GM19452 (cell line): ENCODE measurements around the gene TNRC6B.
"Not testable (repeated sequence)": the region's sequence is repeated elsewhere in the genome, so short reads cannot be mapped to it uniquely, and the experiment has no call there.

ENCODE experiments used
- ATAC-seq: cut with Tn5 transposase; IDR thresholded peaks from one replicate; pipeline ENCODE4 v1.9.1; 2021; ENCODE audit not compliant: unreplicated experiment

TNRC6B gene, protein sequence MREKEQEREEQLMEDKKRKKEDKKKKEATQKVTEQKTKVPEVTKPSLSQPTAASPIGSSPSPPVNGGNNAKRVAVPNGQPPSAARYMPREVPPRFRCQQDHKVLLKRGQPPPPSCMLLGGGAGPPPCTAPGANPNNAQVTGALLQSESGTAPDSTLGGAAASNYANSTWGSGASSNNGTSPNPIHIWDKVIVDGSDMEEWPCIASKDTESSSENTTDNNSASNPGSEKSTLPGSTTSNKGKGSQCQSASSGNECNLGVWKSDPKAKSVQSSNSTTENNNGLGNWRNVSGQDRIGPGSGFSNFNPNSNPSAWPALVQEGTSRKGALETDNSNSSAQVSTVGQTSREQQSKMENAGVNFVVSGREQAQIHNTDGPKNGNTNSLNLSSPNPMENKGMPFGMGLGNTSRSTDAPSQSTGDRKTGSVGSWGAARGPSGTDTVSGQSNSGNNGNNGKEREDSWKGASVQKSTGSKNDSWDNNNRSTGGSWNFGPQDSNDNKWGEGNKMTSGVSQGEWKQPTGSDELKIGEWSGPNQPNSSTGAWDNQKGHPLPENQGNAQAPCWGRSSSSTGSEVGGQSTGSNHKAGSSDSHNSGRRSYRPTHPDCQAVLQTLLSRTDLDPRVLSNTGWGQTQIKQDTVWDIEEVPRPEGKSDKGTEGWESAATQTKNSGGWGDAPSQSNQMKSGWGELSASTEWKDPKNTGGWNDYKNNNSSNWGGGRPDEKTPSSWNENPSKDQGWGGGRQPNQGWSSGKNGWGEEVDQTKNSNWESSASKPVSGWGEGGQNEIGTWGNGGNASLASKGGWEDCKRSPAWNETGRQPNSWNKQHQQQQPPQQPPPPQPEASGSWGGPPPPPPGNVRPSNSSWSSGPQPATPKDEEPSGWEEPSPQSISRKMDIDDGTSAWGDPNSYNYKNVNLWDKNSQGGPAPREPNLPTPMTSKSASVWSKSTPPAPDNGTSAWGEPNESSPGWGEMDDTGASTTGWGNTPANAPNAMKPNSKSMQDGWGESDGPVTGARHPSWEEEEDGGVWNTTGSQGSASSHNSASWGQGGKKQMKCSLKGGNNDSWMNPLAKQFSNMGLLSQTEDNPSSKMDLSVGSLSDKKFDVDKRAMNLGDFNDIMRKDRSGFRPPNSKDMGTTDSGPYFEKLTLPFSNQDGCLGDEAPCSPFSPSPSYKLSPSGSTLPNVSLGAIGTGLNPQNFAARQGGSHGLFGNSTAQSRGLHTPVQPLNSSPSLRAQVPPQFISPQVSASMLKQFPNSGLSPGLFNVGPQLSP (N-terminal part only)

DNA sequence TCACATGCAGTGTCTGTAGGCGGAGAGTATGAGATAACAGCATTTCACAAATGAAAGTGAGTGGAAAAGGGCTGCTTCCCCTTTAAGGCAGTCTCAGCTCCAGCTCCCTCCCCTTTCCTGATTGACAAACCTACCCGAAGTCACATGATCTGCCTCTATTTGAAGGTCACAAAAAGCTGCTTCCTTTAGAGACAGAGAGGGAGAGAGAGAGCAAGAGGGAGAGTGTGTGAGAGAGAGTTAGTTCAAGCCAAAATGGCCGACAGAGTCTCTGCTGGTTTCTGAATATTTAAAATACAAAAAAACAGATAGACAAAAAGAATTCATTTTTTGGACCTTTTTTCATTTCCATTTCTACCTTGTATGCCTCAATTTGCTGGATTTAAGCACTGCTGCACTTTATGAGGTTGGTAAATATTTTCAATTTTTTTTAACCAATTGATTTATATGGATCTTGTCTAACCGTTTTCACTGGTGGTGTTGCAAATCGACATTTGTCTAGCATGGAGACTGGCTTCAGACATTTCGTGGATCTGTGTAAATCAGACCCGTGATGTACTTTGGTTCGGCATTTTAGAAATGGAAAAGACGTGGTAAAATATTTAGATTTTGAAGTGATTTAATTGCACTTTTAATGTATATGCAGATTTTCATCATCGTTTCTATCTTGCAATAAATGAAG lies at the start of gene TNRC6B:
TSS of gene TNRC6B (plus strand) at position 188 of the 679 bp plus-strand sequence. CDS start at position 399, 211 bp downstream.
- ATAC-seq: peak; percentile 90

DNA sequence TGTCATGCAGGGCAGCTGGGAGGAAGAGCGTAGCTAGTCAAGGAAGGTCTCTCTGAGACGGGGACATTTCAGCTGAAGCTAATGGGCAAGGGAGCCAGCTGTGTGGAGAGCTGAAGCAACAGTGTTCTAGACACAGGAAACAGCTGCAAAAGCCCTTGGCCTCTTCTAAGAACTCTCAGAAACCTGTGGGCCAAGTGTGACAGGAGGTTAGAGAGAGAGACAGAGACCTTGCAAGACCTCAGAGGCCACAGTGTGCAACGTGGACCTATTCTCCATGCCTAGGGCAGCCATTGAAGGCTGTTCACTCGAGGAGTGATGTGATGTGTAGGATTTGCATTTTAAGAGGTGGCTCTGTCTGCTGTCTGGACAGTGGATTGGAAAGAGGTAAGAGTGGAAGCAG lies 48.7 kb upstream of the TNRC6B start:
- ATAC-seq: no peak

- no peak for ATAC-seq
Measured at GRCh38 chr22:40137132-40137531, 40.6 kb upstream of the TNRC6B start.

DNA sequence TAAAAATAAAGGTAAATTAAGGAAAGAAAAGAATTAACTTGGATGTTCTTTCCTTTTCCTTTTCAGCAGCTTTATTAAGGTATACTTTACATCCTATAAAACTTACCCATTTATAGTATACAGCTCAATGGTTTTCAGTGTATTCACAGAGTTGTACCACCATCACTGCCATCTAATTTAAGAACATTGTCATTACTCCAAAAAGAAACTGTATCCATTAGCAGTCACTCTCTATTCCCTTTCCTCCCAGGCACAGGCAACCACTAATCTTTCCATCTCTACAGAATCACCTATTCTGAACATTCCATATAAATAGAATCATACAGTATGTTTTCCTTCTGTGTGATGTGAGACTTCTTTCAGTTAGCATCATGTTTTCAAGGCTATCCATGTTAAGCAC lies 38.9 kb upstream of the TNRC6B start:
- ATAC-seq: no peak

DNA sequence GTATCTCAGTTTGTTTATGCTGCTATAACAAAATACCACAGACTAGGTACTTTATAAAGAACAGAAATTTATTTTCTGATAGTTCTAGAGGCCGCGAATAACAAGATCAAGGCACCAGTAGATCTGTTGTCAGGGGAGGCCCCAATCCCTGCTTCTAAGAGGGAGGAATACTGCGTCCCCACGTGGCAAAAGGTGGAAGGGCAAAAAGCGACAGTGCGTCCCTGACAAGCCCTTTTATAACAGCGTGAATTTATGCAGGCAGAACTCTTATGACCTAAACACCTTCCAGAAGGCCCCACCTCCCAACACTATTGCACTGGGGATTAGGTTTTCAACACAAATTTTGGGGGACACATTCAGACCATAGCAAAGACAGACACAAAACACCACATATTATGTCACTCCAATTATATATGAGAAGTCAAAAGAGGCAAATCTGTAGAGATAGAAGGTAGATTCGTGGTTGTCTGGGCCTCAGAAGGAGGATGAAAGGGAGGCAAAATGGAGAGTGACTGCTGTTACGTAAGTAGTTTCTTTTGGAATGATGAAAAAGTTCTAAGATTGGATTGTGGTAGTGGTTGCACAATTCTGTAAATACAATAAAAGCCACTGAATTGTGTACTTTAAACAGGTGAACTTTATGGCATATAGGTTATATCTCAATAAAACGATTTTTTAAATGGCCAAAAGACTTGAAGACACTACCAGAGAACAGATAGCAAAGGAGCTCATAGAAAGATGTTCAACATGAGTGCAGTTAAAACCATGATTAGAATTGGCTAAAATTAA lies 30.1 kb upstream of the TNRC6B start:
- ATAC-seq: no peak

DNA sequence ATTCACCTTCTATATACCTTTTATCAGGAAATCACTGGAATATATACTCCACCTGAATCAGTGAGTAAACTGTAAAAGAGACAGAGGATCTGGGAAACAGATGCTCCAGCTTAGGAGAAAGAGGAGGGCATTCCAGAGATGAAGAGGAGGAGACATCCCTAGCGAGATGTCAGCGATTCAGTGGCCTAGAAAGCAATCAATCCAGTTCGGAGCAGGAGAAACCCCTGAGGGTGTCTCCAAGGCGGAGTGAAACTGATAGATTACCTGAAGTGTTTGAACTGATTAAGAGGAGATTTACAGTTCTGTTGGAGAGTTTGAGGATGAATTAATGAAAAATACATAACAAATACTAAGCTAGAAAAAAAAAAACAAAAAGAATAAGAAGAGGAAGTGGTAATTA lies 24.5 kb upstream of the TNRC6B start:
- no peak for ATAC-seq

GRCh38 chr22:40153705-40154104 lies 24.0 kb upstream of the TNRC6B start:
- no peak for ATAC-seq

GRCh38 chr22:40156001-40156516 lies 21.7 kb upstream of the TNRC6B start:
- no peak for ATAC-seq

DNA sequence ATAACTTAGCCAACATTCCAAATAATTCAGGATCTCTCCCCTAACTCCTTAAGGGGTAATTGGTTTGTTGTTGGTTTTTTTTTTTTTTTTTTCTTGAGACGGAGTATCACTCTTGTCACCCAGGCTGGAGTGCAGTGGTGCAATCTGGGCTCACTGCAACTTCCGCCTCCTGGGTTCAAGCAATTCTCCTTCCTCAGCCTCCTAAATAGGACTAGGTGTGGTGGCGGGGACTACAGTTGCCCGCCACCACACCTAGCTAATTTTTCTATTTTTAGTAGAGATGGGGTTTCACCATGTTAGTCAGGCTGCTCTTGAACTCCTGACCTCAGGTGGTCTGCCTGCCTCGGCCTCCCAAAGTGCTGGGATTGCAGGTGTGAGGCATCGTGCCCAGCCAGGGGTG lies 21.0 kb upstream of the TNRC6B start:
- not testable (repeated sequence) for ATAC-seq

GRCh38 chr22:40157330-40157945 lies 20.3 kb upstream of the TNRC6B start:
- ATAC-seq: no peak

DNA sequence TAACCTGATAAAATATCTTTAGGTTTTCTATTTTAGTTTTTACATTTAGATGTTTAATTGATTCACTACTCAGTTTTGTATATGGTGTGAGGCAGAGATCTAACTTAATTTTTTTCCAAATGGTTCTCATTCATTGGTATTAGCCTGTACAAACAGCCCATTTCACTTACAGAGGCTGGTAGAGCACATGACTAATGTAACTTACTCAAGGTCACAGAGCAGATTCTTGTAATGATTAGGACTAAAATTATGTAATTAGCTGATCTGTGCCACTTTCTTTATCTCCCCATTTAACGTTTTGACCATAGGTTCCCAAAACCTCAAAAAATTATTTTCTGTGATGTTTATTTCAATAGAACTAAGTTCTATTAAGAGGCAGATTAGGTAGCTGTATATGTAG lies 16.5 kb upstream of the TNRC6B start:
- no peak for ATAC-seq

GRCh38 chr22:40165537-40165936 lies 12.2 kb upstream of the TNRC6B start:
- not testable (repeated sequence) for ATAC-seq

DNA sequence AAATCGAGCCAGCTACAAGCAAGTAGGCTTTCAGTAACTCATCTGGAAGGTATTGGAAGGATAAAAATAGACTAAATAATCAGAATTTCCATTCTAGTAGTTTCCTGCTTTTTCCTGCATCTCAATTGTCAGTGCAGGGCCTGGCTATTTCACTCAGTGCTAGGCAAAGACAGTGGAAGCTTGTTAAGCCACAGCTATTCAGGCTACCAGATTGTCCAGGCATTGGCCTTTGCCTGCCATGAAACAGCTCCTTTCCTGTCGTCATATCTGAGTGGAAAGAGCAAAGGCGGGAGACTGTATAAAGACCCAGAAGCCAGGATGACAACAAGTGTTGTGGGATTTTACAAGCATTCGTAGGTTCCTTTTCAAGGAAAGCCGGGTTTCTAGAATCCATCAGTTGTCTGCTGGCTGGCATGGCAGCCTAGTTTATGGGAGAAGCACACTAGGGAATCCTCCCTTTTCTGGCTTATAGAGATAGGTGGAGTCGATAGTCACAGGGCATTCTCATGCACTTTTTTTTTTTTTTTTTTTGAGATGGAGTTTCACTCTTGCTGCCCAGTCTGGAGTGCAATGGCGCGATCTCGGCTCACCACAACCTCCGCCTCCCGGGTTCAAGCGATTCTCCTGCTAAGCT lies 2.0 kb upstream of the TNRC6B start:
- no peak for ATAC-seq

GRCh38 chr22:40176921-40177737 lies 596 bp upstream of the TNRC6B start:
- no peak for ATAC-seq

GRCh38 chr22:40178417-40179409 lies 988 bp downstream of the TNRC6B start:
- ATAC-seq: no peak

- ATAC-seq: no peak
Measured at GRCh38 chr22:40179526-40179925, 1.8 kb downstream of the TNRC6B start.

- ATAC-seq: no peak
Measured at GRCh38 chr22:40180403-40180802, 2.7 kb downstream of the TNRC6B start.
